OCI-LY3 (cell line): ENCODE results near the gene PRKAA2.

Experiments
- EZH2phosphoT487 ChIP-seq: fragments of 200-600 bp; shearing (Covaris generic); IDR thresholded peaks from 2 replicates; pipeline ENCODE4 v1.6.1; 2018; ENCODE audit warnings: antibody characterized with exemption, mixed run types, low read depth
- TF ChIP-seq, protein P1 (sequence below): fragments of 200-600, 300-600 bp; sonication (generic); IDR thresholded peaks from 2 replicates; pipeline ENCODE4 v1.5.1; 2014; ENCODE audit warnings: antibody characterized with exemption, low read length, low read depth

DNA sequence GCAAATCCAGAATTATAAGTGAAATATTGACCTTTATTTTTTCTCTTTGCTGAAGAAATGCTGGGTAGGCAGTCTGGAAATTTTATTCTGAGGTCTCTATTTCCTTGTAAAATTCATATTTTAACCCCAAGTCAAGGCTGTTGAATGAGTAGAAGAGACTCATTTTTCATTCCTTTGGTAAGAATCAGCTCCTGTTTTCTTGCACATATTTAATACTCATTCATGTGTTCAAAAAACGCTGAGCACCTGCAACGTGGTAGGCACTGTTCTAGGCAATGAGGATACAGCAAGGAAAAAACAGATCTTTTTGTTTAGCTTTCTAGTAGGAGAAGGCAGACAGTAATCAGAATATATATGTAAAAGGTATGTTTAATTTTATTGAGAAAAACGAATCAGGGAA, 1.5 kb downstream of the PRKAA2 start:
- TF ChIP-seq, protein P1, sequence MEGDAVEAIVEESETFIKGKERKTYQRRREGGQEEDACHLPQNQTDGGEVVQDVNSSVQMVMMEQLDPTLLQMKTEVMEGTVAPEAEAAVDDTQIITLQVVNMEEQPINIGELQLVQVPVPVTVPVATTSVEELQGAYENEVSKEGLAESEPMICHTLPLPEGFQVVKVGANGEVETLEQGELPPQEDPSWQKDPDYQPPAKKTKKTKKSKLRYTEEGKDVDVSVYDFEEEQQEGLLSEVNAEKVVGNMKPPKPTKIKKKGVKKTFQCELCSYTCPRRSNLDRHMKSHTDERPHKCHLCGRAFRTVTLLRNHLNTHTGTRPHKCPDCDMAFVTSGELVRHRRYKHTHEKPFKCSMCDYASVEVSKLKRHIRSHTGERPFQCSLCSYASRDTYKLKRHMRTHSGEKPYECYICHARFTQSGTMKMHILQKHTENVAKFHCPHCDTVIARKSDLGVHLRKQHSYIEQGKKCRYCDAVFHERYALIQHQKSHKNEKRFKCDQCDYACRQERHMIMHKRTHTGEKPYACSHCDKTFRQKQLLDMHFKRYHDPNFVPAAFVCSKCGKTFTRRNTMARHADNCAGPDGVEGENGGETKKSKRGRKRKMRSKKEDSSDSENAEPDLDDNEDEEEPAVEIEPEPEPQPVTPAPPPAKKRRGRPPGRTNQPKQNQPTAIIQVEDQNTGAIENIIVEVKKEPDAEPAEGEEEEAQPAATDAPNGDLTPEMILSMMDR, result no peak
- TF ChIP-seq EZH2phosphoT487, result no peak
